Endodermal cell (in vitro differentiated cells): ENCODE results near the gene FOXL2NB. TPM values are rescaled to one million over a fixed set of nuclear protein-coding genes. Genes with fewer than 3 reads are reported as not detected.
A peak's percentile ranks its signal among the peaks of the same experiment; 100 is the strongest.

ENCODE experiments used
- DNase-seq: peaks from one replicate; pipeline ENCODE4 v3.0.0-alpha.2; 2017
- H3K27ac ChIP-seq: 2 replicates; pipeline ENCODE4 v1.5.1; 2013; ENCODE audit warnings: mild to moderate bottlenecking, low read depth, low read length, moderate library complexity
- H3K27me3 ChIP-seq: 2 replicates; pipeline ENCODE4 v1.6.1; 2013; ENCODE audit warnings: mild to moderate bottlenecking, low read length, moderate library complexity; ENCODE audit not compliant: insufficient read depth, control insufficient read depth, poor library complexity, severe bottlenecking
- H3K36me3 ChIP-seq: 2 replicates; pipeline ENCODE4 v1.7.0; 2013; ENCODE audit warnings: mild to moderate bottlenecking, low read length, moderate library complexity; ENCODE audit not compliant: control insufficient read depth, insufficient read depth
- H3K4me1 ChIP-seq: one replicate; pipeline ENCODE4 v1.7.0; 2013; ENCODE audit warnings: low read length; ENCODE audit not compliant: control insufficient read depth, insufficient read depth
- H3K4me3 ChIP-seq: 2 replicates; pipeline ENCODE4 v1.5.1; 2013; ENCODE audit warnings: mild to moderate bottlenecking, low read length, moderate library complexity
- H3K9ac ChIP-seq: 2 replicates; pipeline ENCODE4 v1.6.1; 2013; ENCODE audit warnings: mild to moderate bottlenecking, low read length, moderate library complexity; ENCODE audit not compliant: poor library complexity, severe bottlenecking; ENCODE audit errors: extremely low read depth
- H3K9me3 ChIP-seq: 2 replicates; pipeline ENCODE4 v1.6.1; 2013; ENCODE audit warnings: mild to moderate bottlenecking, low read length, moderate library complexity; ENCODE audit not compliant: control insufficient read depth
- H3K27ac Mint-ChIP-seq: 2 replicates; pipeline ENCODE4 v1.8.0; 2020; ENCODE audit warnings: mixed read lengths
- H3K27me3 Mint-ChIP-seq: 2 replicates; pipeline ENCODE4 v1.8.0; 2021; ENCODE audit warnings: mild to moderate bottlenecking, mixed read lengths; ENCODE audit not compliant: insufficient read depth
- H3K36me3 Mint-ChIP-seq: 2 replicates; pipeline ENCODE4 v1.8.0; 2020; ENCODE audit warnings: low read depth, mixed read lengths
- H3K4me1 Mint-ChIP-seq: 2 replicates; pipeline ENCODE4 v1.8.0; 2020; ENCODE audit warnings: mixed read lengths
- H3K4me3 Mint-ChIP-seq: 2 replicates; pipeline ENCODE4 v1.8.0; 2020; ENCODE audit warnings: mild to moderate bottlenecking, moderate library complexity, mixed read lengths
- H3K9me3 Mint-ChIP-seq: 2 replicates; pipeline ENCODE4 v1.8.0; 2020; ENCODE audit warnings: mild to moderate bottlenecking, mixed read lengths
- CTCF ChIP-seq: fragments of 200-600 bp; sonication (generic); conservative IDR thresholded peaks from 2 replicates; pipeline ENCODE4 v1.5.0; 2021; ENCODE audit warnings: antibody characterized with exemption, mild to moderate bottlenecking
- WGBS, 2 experiments: methylation state at CpG; one replicate each; pipeline versions ENCODE4 v1.1.5 to v1.1.7; 2013; ENCODE audit warnings: missing lambda C conversion rate in 2 of 2, mixed read lengths in 1 of 2; ENCODE audit not compliant: insufficient coverage in 1 of 2, insufficient read length in 1 of 2; 5-methylcytosine and 5-hydroxymethylcytosine counted together
- total RNA-seq, 2 donors: library from RNA; stranded (reverse); fragmentation: NEBNext Ultra II Directional in 1 of 2; extraction: Animal tissue kit (Norgen Biotek cat#: 25700) in 1 of 2; gene quantifications; 2 replicates in 1 of 2; 3 replicates in 1 of 2; pipeline ENCODE4 v1.2.1, GENCODE V29; 2021

The FOXL2NB gene
- total RNA-seq, 2 donors from 2014 or later, result 0.24 to 0.40 TPM

GRCh38 chr3:138940446-138940845 is 6.6 kb upstream of the FOXL2NB start:
- Histone ChIP-seq H3K27me3 (peaks cover 100% of the 10 kb centered on the region), H3K4me1 (peaks cover 12% of the 10 kb centered on the region), H3K9me3 (no peaks in the 10 kb centered on the region), H3K27ac (no peak overlapping the region), H3K36me3 (no peaks in the 10 kb centered on the region), H3K9ac (no peak overlapping the region), H3K4me3 (no peak overlapping the region)
- Mint-ChIP-seq H3K9me3 (peaks cover 2% of the 10 kb centered on the region), H3K27ac (no peak overlapping the region), H3K36me3 (no peaks in the 10 kb centered on the region), H3K4me1 (peaks cover 36% of the 10 kb centered on the region), H3K4me3 (no peak overlapping the region), H3K27me3 (peaks cover 98% of the 10 kb centered on the region)
- peak; percentile 38 for DNase-seq
- WGBS, 2 experiments, result 81 to 84% methylated on average over 2 to 6 of the region's 6 CpGs
- no peak for TF ChIP-seq CTCF

GRCh38 chr3:138941259-138941885 is 5.6 kb upstream of the FOXL2NB start:
- Histone ChIP-seq H3K36me3 (no peaks in the 10 kb centered on the region), H3K27me3 (peaks cover 100% of the 10 kb centered on the region), H3K9ac (no peak overlapping the region), H3K4me3 (no peak overlapping the region), H3K27ac (no peak overlapping the region), H3K4me1 (peaks cover 8% of the 10 kb centered on the region), H3K9me3 (no peaks in the 10 kb centered on the region)
- TF ChIP-seq CTCF, result peak; percentile 94
- Mint-ChIP-seq H3K9me3 (peaks cover 2% of the 10 kb centered on the region), H3K36me3 (no peaks in the 10 kb centered on the region), H3K4me1 (peaks cover 36% of the 10 kb centered on the region), H3K27me3 (peaks cover 95% of the 10 kb centered on the region), H3K27ac (no peak overlapping the region), H3K4me3 (no peak overlapping the region)
- peak; percentile 95 for DNase-seq
- 39 to 41% methylated on average over 4 to 7 of the region's 7 CpGs for WGBS, 2 experiments

GRCh38 chr3:138942271-138942670 is 4.7 kb upstream of the FOXL2NB start:
- Histone ChIP-seq H3K9me3 (no peaks in the 10 kb centered on the region), H3K36me3 (no peaks in the 10 kb centered on the region), H3K4me3 (no peak overlapping the region), H3K27me3 (peaks cover 100% of the 10 kb centered on the region), H3K27ac (no peak overlapping the region), H3K4me1 (peaks cover 8% of the 10 kb centered on the region), H3K9ac (no peak overlapping the region)
- DNase-seq, result peak; percentile 19
- peaks cover 2% of the 10 kb centered on the region for H3K9me3 Mint-ChIP-seq
- peaks cover 94% of the 10 kb centered on the region for H3K27me3 Mint-ChIP-seq
- H3K36me3 Mint-ChIP-seq, result no peaks in the 10 kb centered on the region
- H3K27ac Mint-ChIP-seq, result no peak overlapping the region
- H3K4me1 Mint-ChIP-seq, result peaks cover 29% of the 10 kb centered on the region
- no peak overlapping the region for H3K4me3 Mint-ChIP-seq
- TF ChIP-seq CTCF, result no peak
- WGBS, 2 experiments, result 69 to 76% methylated on average over 4 of the region's 4 CpGs
